HG03457 (cell line): ENCODE results near the gene TET1.
"Not testable (repeated sequence)": the region's sequence is repeated elsewhere in the genome, so short reads cannot be mapped to it uniquely, and the experiment has no call there.

Experiments used
- ATAC-seq: cut with Tn5 transposase; IDR thresholded peaks from one replicate; pipeline ENCODE4 v1.9.1; 2021; ENCODE audit warnings: moderate number of reproducible peaks; ENCODE audit not compliant: unreplicated experiment

The TET1 gene

GRCh38 chr10:68696018-68696417, 135.9 kb downstream of the TET1 start:
- no peak for ATAC-seq

GRCh38 chr10:68697106-68697505, 137.0 kb downstream of the TET1 start:
- ATAC-seq, result no peak

- ATAC-seq, result no peak
Observed at GRCh38 chr10:68700197-68700596, 140.1 kb downstream of the TET1 start.

GRCh38 chr10:68705548-68705947, 145.4 kb downstream of the TET1 start:
- ATAC-seq, result no peak

- ATAC-seq, result not testable (repeated sequence)
Observed at GRCh38 chr10:68708987-68709386, 148.8 kb downstream of the TET1 start.

GRCh38 chr10:68713065-68713464, 152.9 kb downstream of the TET1 start:
- ATAC-seq, result not testable (repeated sequence)

- ATAC-seq, result no peak
Observed at GRCh38 chr10:68717435-68717834, 157.3 kb downstream of the TET1 start.

GRCh38 chr10:68720793-68721672, 160.9 kb downstream of the TET1 start, which contains the start of gene CCAR1:
TSS of gene CCAR1 (plus strand) at chr10:68721239. CDS start at chr10:68722505, 1,266 bp downstream.
- peak; percentile 91 for ATAC-seq

- ATAC-seq, result peak; percentile 14
Observed at GRCh38 chr10:68721673-68722335, 161.7 kb downstream of the TET1 start.

- ATAC-seq, result no peak
Observed at GRCh38 chr10:68725016-68725415, 164.9 kb downstream of the TET1 start.

GRCh38 chr10:68727146-68727545, 167.0 kb downstream of the TET1 start:
- no peak for ATAC-seq

GRCh38 chr10:68732651-68733050, 172.5 kb downstream of the TET1 start:
- no peak for ATAC-seq

- no peak for ATAC-seq
Observed at GRCh38 chr10:68734349-68734748, 174.2 kb downstream of the TET1 start.

- ATAC-seq, result no peak
Observed at GRCh38 chr10:68735119-68735518, 175.0 kb downstream of the TET1 start.

GRCh38 chr10:68735739-68736138, 175.6 kb downstream of the TET1 start:
- not testable (repeated sequence) for ATAC-seq

- not testable (repeated sequence) for ATAC-seq
Observed at GRCh38 chr10:68740676-68741075, 180.5 kb downstream of the TET1 start.

GRCh38 chr10:68742397-68742796, 182.3 kb downstream of the TET1 start:
- ATAC-seq, result no peak
